Activated CD8-positive, alpha-beta memory T cell treated with anti-CD3 and anti-CD28 coated beads, Interleukin-2, amount 50 U/mL, for 1 hour (primary cell): ENCODE results near the gene CFAP61.

Experiments used
- DNase-seq: peaks from one replicate; pipeline ENCODE4 v3.0.0-alpha.2; 2020; ENCODE audit errors: extremely low read depth

CFAP61 gene

GRCh38 chr20:20167698-20168097 is 115.4 kb downstream of the CFAP61 start:
- DNase-seq: no peak

GRCh38 chr20:20173254-20173653 is 120.9 kb downstream of the CFAP61 start:
- DNase-seq: no peak

GRCh38 chr20:20174089-20174835 is 121.9 kb downstream of the CFAP61 start:
- no peak for DNase-seq

- no peak for DNase-seq
Measured at GRCh38 chr20:20181322-20181721, 129.0 kb downstream of the CFAP61 start.

GRCh38 chr20:20184149-20184548 is 131.8 kb downstream of the CFAP61 start:
- DNase-seq: no peak

GRCh38 chr20:20184706-20185105 is 132.4 kb downstream of the CFAP61 start:
- DNase-seq: no peak

- no peak for DNase-seq
Measured at GRCh38 chr20:20188647-20189046, 136.3 kb downstream of the CFAP61 start.

- DNase-seq: no peak
Measured at GRCh38 chr20:20192366-20192765, 140.0 kb downstream of the CFAP61 start.

GRCh38 chr20:20195021-20195705 is 142.8 kb downstream of the CFAP61 start:
- no peak for DNase-seq

- no peak for DNase-seq
Measured at GRCh38 chr20:20196610-20197009, 144.3 kb downstream of the CFAP61 start.

- no peak for DNase-seq
Measured at GRCh38 chr20:20198011-20198410, 145.7 kb downstream of the CFAP61 start.

- no peak for DNase-seq
Measured at GRCh38 chr20:20199361-20200160, 147.2 kb downstream of the CFAP61 start.

- no peak for DNase-seq
Measured at GRCh38 chr20:20201124-20201523, 148.8 kb downstream of the CFAP61 start.

GRCh38 chr20:20201639-20202038 is 149.3 kb downstream of the CFAP61 start:
- DNase-seq: no peak

- DNase-seq: no peak
Measured at GRCh38 chr20:20202768-20203167, 150.4 kb downstream of the CFAP61 start.

- DNase-seq: no peak
Measured at GRCh38 chr20:20203784-20204183, 151.5 kb downstream of the CFAP61 start.

- DNase-seq: no peak
Measured at GRCh38 chr20:20204256-20204655, 151.9 kb downstream of the CFAP61 start.

GRCh38 chr20:20205141-20205861 is 153.0 kb downstream of the CFAP61 start:
- no peak for DNase-seq

GRCh38 chr20:20205862-20206236 is 153.5 kb downstream of the CFAP61 start:
- DNase-seq: no peak

- no peak for DNase-seq
Measured at GRCh38 chr20:20206788-20207187, 154.5 kb downstream of the CFAP61 start.

GRCh38 chr20:20207291-20207690 is 155.0 kb downstream of the CFAP61 start:
- DNase-seq: no peak

GRCh38 chr20:20207872-20208271 is 155.5 kb downstream of the CFAP61 start:
- DNase-seq: no peak
